ENCODE measurements around the gene DDAH1. TPM values are rescaled to one million over a fixed set of nuclear protein-coding genes. Genes with fewer than 3 reads are reported as not detected.

The DDAH1 gene
- total and polyA plus RNA-seq, 4 donors, result 25.8 to 42.7 (median 31.7) TPM

DNA sequence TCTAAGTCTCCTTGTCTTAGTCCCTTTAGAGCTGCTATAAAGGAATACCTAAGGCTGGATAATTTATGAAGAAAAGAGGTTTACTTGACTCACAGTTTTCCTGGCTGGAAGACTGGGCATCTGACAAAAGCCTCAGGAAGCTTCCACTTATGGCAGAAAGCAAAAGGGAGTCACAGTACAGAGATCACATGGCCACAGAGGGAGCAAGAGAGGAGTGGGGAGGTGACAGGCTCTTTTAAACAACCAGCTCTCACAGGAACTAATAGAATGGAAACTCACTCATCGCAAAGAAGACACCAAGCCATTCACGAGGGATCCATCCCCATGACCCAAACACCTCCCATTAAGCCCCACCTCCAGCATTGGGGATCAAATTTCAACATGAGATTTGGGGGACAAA, 68.8 kb downstream of the DDAH1 start:
- no peak for DNase-seq (ENCODE audit: low spot score)
- TF ChIP-seq RAD21 (IDR thresholded peaks at IDR 0.05) (no peak), REST (IDR thresholded peaks at IDR 0.05) (no peak), JUND (IDR thresholded peaks at IDR 0.05) (no peak), HNF4G (IDR thresholded peaks at IDR 0.05) (no peak), ATF3 (IDR thresholded peaks at IDR 0.05) (no peak), RXRA (IDR thresholded peaks at IDR 0.05) (no peak), FOXA2 (IDR thresholded peaks at IDR 0.05) (no peak), TAF1 (conservative IDR thresholded peaks at IDR 0.05) (no peak), EGR1 (IDR thresholded peaks at IDR 0.05; ENCODE audit: low read depth in 2 of 2) (no peak)
- TF ChIP-seq, protein P1, sequence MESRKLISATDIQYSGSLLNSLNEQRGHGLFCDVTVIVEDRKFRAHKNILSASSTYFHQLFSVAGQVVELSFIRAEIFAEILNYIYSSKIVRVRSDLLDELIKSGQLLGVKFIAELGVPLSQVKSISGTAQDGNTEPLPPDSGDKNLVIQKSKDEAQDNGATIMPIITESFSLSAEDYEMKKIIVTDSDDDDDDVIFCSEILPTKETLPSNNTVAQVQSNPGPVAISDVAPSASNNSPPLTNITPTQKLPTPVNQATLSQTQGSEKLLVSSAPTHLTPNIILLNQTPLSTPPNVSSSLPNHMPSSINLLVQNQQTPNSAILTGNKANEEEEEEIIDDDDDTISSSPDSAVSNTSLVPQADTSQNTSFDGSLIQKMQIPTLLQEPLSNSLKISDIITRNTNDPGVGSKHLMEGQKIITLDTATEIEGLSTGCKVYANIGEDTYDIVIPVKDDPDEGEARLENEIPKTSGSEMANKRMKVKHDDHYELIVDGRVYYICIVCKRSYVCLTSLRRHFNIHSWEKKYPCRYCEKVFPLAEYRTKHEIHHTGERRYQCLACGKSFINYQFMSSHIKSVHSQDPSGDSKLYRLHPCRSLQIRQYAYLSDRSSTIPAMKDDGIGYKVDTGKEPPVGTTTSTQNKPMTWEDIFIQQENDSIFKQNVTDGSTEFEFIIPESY (IDR thresholded peaks at IDR 0.05), result no peak
- WGBS, result 94% methylated on average over 2 of the region's 2 CpGs

GRCh38 chr1:85394130-85394529, 70.8 kb downstream of the DDAH1 start:
- 94% methylated on average over 2 of the region's 2 CpGs for WGBS
- Histone ChIP-seq H3K4me3 (ENCODE audit: low read depth in 1 of 3, low read length in 3 of 3) (no peak overlapping the region), H3K4me1 (ENCODE audit: control insufficient read depth in 4 of 4, insufficient read depth in 4 of 4, low read length in 3 of 4) (peaks cover 5 to 17% (median 11%) of the 10 kb centered on the region in 4 donors), H3K9ac (ENCODE audit: low read depth in 1 of 2, low read length in 2 of 2) (no peak overlapping the region), H3K27ac (ENCODE audit: low read depth in 1 of 2, low read length in 2 of 2) (no peak overlapping the region), H3K36me3 (ENCODE audit: control insufficient read depth in 4 of 4, insufficient read depth in 3 of 4, low read depth in 1 of 4, low read length in 3 of 4) (no peaks in the 10 kb centered on the region), H3K27me3 (ENCODE audit: control insufficient read depth in 4 of 4, insufficient read depth in 4 of 4, low read length in 3 of 4) (no peaks in the 10 kb centered on the region), H3K9me3 (ENCODE audit: control insufficient read depth in 4 of 4, low read length in 3 of 4) (no peaks in the 10 kb centered on the region)
- DNase-seq (ENCODE audit: low spot score), result no peak
- TF ChIP-seq, protein P1 (IDR thresholded peaks at IDR 0.05), result no peak
- no peak for TF ChIP-seq HNF4G (IDR thresholded peaks at IDR 0.05)
- TF ChIP-seq SP1 (IDR thresholded peaks at IDR 0.05), result no peak
- TF ChIP-seq FOXA2 (IDR thresholded peaks at IDR 0.05), result no peak
- no peak for TF ChIP-seq NR2F2 (IDR thresholded peaks at IDR 0.05)
- TF ChIP-seq REST (IDR thresholded peaks at IDR 0.05), result no peak
- TF ChIP-seq, protein P2, sequence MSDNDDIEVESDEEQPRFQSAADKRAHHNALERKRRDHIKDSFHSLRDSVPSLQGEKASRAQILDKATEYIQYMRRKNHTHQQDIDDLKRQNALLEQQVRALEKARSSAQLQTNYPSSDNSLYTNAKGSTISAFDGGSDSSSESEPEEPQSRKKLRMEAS (IDR thresholded peaks at IDR 0.05), result no peak
- no peak for TF ChIP-seq HNF4A (conservative IDR thresholded peaks at IDR 0.05)
- TF ChIP-seq RAD21 (IDR thresholded peaks at IDR 0.05), result no peak
- TF ChIP-seq TAF1 (conservative IDR thresholded peaks at IDR 0.05), result no peak
- no peak for TF ChIP-seq EGR1 (IDR thresholded peaks at IDR 0.05; ENCODE audit: low read depth in 2 of 2)
- TF ChIP-seq YY1 (IDR thresholded peaks at IDR 0.05), result no peak
- no peak for TF ChIP-seq ATF3 (IDR thresholded peaks at IDR 0.05)

More for the DNA sequence above, 68.8 kb downstream of the DDAH1 start:
- no peak overlapping the region for H3K9ac ChIP-seq (ENCODE audit: low read depth in 1 of 2, low read length in 2 of 2)
- no peaks in the 10 kb centered on the region for H3K27me3 ChIP-seq (ENCODE audit: control insufficient read depth in 4 of 4, insufficient read depth in 4 of 4, low read length in 3 of 4)
- no peaks in the 10 kb centered on the region for H3K9me3 ChIP-seq (ENCODE audit: control insufficient read depth in 4 of 4, low read length in 3 of 4)
- no peak overlapping the region for H3K4me3 ChIP-seq (ENCODE audit: low read depth in 1 of 3, low read length in 3 of 3)
- H3K4me1 ChIP-seq (ENCODE audit: control insufficient read depth in 4 of 4, insufficient read depth in 4 of 4, low read length in 3 of 4), result peaks cover 5 to 24% (median 17%) of the 10 kb centered on the region in 4 donors
- H3K27ac ChIP-seq (ENCODE audit: low read depth in 1 of 2, low read length in 2 of 2), result no peak overlapping the region
- no peaks in the 10 kb centered on the region for H3K36me3 ChIP-seq (ENCODE audit: control insufficient read depth in 4 of 4, insufficient read depth in 3 of 4, low read depth in 1 of 4, low read length in 3 of 4)
